ENCODE data around the gene TMEM150C.

- TF ChIP-seq CTCF (IDR thresholded peaks at IDR 0.05; ENCODE audit: insufficient read depth, low read depth, low read length) (no peak), EZH2 (IDR thresholded peaks at IDR 0.05; ENCODE audit: insufficient read depth, low read length) (no peak)
Observed at GRCh38 chr4:82513382-82513781, 48.4 kb downstream of the TMEM150C start.
